HG02884 (cell line): ENCODE measurements around the gene ACTN2.
"Not testable (repeated sequence)": the region's sequence is repeated elsewhere in the genome, so short reads cannot be mapped to it uniquely, and the experiment has no call there.

Experiments used
- ATAC-seq: cut with Tn5 transposase; IDR thresholded peaks from one replicate; pipeline ENCODE4 v1.9.1; 2021; ENCODE audit warnings: mild to moderate bottlenecking, moderate library complexity; ENCODE audit not compliant: unreplicated experiment

ACTN2 gene

GRCh38 chr1:236685917-236686814, at the start of gene ACTN2:
TSS of gene ACTN2 (plus strand) at chr1:236686499. CDS start at chr1:236686674, 175 bp downstream.
- peak; percentile 80 for ATAC-seq

- ATAC-seq = no peak
These were observed 47.4 kb upstream of the ACTN2 start for GRCh38 chr1:236638945-236639344.

GRCh38 chr1:236639686-236640085, 46.6 kb upstream of the ACTN2 start:
- no peak for ATAC-seq

- no peak for ATAC-seq
These were observed 43.5 kb upstream of the ACTN2 start for GRCh38 chr1:236642763-236643162.

- no peak for ATAC-seq
These were observed 41.2 kb upstream of the ACTN2 start for GRCh38 chr1:236645016-236645680.

- no peak for ATAC-seq
These were observed 31.8 kb upstream of the ACTN2 start for GRCh38 chr1:236654511-236654910.

- no peak for ATAC-seq
These were observed 31.3 kb upstream of the ACTN2 start for GRCh38 chr1:236654957-236655356.

- ATAC-seq = no peak
These were observed 28.9 kb upstream of the ACTN2 start for GRCh38 chr1:236657398-236657797.

GRCh38 chr1:236659792-236660587, 26.3 kb upstream of the ACTN2 start:
- no peak for ATAC-seq

GRCh38 chr1:236663934-236664333, 22.4 kb upstream of the ACTN2 start:
- ATAC-seq = no peak

- not testable (repeated sequence) for ATAC-seq
These were observed 17.4 kb upstream of the ACTN2 start for GRCh38 chr1:236668909-236669308.

- no peak for ATAC-seq
These were observed 16.2 kb upstream of the ACTN2 start for GRCh38 chr1:236670060-236670459.

GRCh38 chr1:236673289-236673919, 12.9 kb upstream of the ACTN2 start:
- no peak for ATAC-seq

- no peak for ATAC-seq
These were observed 8.6 kb upstream of the ACTN2 start for GRCh38 chr1:236677641-236678235.

GRCh38 chr1:236681219-236681618, 5.1 kb upstream of the ACTN2 start:
- ATAC-seq = no peak

- ATAC-seq = no peak
These were observed 938 bp upstream of the ACTN2 start for GRCh38 chr1:236685205-236685916.

- ATAC-seq = no peak
These were observed 489 bp downstream of the ACTN2 start for GRCh38 chr1:236686815-236687160.

- ATAC-seq = no peak
These were observed 974 bp downstream of the ACTN2 start for GRCh38 chr1:236687273-236687672.

GRCh38 chr1:236688705-236689104, 2.4 kb downstream of the ACTN2 start:
- no peak for ATAC-seq
